K562 (cell line): Measurements from ENCODE around the gene HMGN3. TPM values are rescaled to one million over a fixed set of nuclear protein-coding genes. Genes with fewer than 3 reads are reported as not detected.

Experiments used
- ATF3 ChIP-seq, 2 experiments: fragments of 450-650 bp in 1 of 2; sonication (generic) in 1 of 2; formaldehyde crosslinking in 1 of 2; IDR thresholded peaks in 1 of 2; conservative IDR thresholded peaks in 1 of 2; 2 replicates each; pipeline versions ENCODE4 v1.6.1 to v1.8.1; 2016 to 2023; ENCODE audit warnings: mild to moderate bottlenecking in 2 of 2, moderate library complexity in 2 of 2, inconsistent platforms in 1 of 2, missing genetic modification reagents in 1 of 2
- DMBX1 ChIP-seq: fragments of 250-450 bp; sonication (Bioruptor Pico); IDR thresholded peaks from 2 replicates; pipeline ENCODE4 v1.8.0; 2022; ENCODE audit warnings: inconsistent platforms, mild to moderate bottlenecking, moderate library complexity, borderline replicate concordance
- FOSL1 ChIP-seq: fragments of 200-800 bp; sonication (Bioruptor generic); conservative IDR thresholded peaks from 2 replicates; pipeline ENCODE4 v1.6.1; 2016; ENCODE audit warnings: missing genetic modification characterization, missing compliant biosample characterization
- FOXJ3 ChIP-seq: sonication (generic); formaldehyde crosslinking; IDR thresholded peaks from 2 replicates; pipeline ENCODE4 v1.4.0; 2020; ENCODE audit warnings: mild to moderate bottlenecking, missing genetic modification reagents
- GABPB2 ChIP-seq: fragments of 250-450 bp; sonication (Bioruptor Pico); conservative IDR thresholded peaks from 2 replicates; pipeline ENCODE4 v1.5.1; 2021; ENCODE audit warnings: mild to moderate bottlenecking
- GMEB1 ChIP-seq: fragments of 250-450 bp; sonication (Bioruptor Pico); IDR thresholded peaks from 2 replicates; pipeline ENCODE4 v1.4.0; 2020; ENCODE audit warnings: mild to moderate bottlenecking
- HDAC2 ChIP-seq: fragments of 450-650 bp; IDR thresholded peaks from 2 replicates; pipeline ENCODE4 v1.6.1; 2016; ENCODE audit warnings: mild to moderate bottlenecking
- MAFG ChIP-seq: fragments of 450-650 bp; conservative IDR thresholded peaks from 2 replicates; pipeline ENCODE4 v1.6.1; 2016; ENCODE audit warnings: missing genetic modification characterization, missing compliant biosample characterization
- NELFE ChIP-seq: IDR thresholded peaks from 2 replicates; pipeline ENCODE4 v1.6.1; 2011; ENCODE audit warnings: mild to moderate bottlenecking; ENCODE audit not compliant: insufficient read depth, insufficient read length
- NONO ChIP-seq, 2 experiments: fragments of 200-400 bp in 1 of 2; fragments of 450-650 bp in 1 of 2; formaldehyde crosslinking in 1 of 2; IDR thresholded peaks; 2 replicates each; pipeline ENCODE4 v1.6.1; 2017; ENCODE audit warnings: low read depth in 2 of 2, mild to moderate bottlenecking in 2 of 2, moderate library complexity in 2 of 2, low read length in 1 of 2
- PHB2 ChIP-seq: fragments of 450-650 bp; IDR thresholded peaks from 2 replicates; pipeline ENCODE4 v1.6.1; 2017; ENCODE audit warnings: low read depth
- PHTF2 ChIP-seq: fragments of 250-450 bp; sonication (Bioruptor Pico); IDR thresholded peaks from 2 replicates; pipeline ENCODE4 v1.5.0; 2021; ENCODE audit warnings: mild to moderate bottlenecking
- TARDBP ChIP-seq: fragments of 450-650 bp; IDR thresholded peaks from 2 replicates; pipeline ENCODE4 v1.6.1; 2016
- THAP12 ChIP-seq: fragments of 250-450 bp; sonication (Bioruptor Pico); IDR thresholded peaks from 2 replicates; pipeline ENCODE4 v1.9.0; 2021; ENCODE audit warnings: mild to moderate bottlenecking, inconsistent platforms
- ZBTB5 ChIP-seq: fragments of 450-650 bp; IDR thresholded peaks from 2 replicates; pipeline ENCODE4 v1.6.1; 2017; ENCODE audit warnings: antibody characterized with exemption
- ZNF239 ChIP-seq: fragments of 250-450 bp; sonication (Bioruptor Pico); IDR thresholded peaks from 2 replicates; pipeline ENCODE4 v1.4.0; 2020; ENCODE audit warnings: mild to moderate bottlenecking
- ZNF395 ChIP-seq: fragments of 200-800 bp; sonication (Bioruptor generic); IDR thresholded peaks from 2 replicates; pipeline ENCODE4 v1.6.1; 2017; ENCODE audit warnings: missing genetic modification characterization, missing compliant biosample characterization
- ZNF551 ChIP-seq: fragments of 250-450 bp; sonication (Bioruptor Pico); IDR thresholded peaks from 2 replicates; pipeline ENCODE4 v1.5.0; 2021; ENCODE audit warnings: mild to moderate bottlenecking, moderate library complexity
- ZNF79 ChIP-seq: fragments of 250-450 bp; sonication (Bioruptor Pico); IDR thresholded peaks from 2 replicates; pipeline ENCODE4 v1.4.0; 2020; ENCODE audit warnings: low read depth, mild to moderate bottlenecking, moderate library complexity
- polyA plus RNA-seq, 8 experiments: library from polyadenylated mRNA; depleted of rRNA in 4 of 8; stranded (reverse) in 5 of 8; unstranded in 3 of 8; fragments of >200 nt; fragmentation: Nextera tagmentation in 2 of 8; fragmentation: Illumina TruSeq in 1 of 8; extraction: Ambion mirVana in 2 of 8; extraction: Trizol in 1 of 8; gene quantifications; 2 replicates each; pipeline versions ENCODE4 v1.2.1 to v1.2.3, GENCODE V29; 2011 to 2014; ENCODE audit warnings: inconsistent platforms in 1 of 8, missing spikeins in 1 of 8
- total RNA-seq, 7 experiments: library from RNA; depleted of rRNA in 6 of 7; stranded (reverse); fragments of >200 nt in 6 of 7; fragmentation: Illumina TruSeq in 2 of 7; extraction: Trizol in 2 of 7; gene quantifications; 2 replicates each; pipeline versions ENCODE4 v1.2.1 to v1.2.3, GENCODE V29; 2011 to 2021; ENCODE audit warnings: low replicate concordance in 1 of 7

Gene HMGN3
- total and polyA plus RNA-seq, 9 of the 15 experiments (the other 6 are each of a cell fraction or from before 2014, with no cell fraction given): 42.1 to 154 (median 88.1) TPM

GRCh38 chr6:79257381-79258205, 23.1 kb upstream of the HMGN3 start (continued):
- no peak; the same call in 1 of the 2 replicates for TF ChIP-seq ZNF395 (CRISPR knock-in tag)
- peak; percentile 83; the same call in 1 of the 2 replicates for TF ChIP-seq DMBX1 (CRISPR knock-in tag)
- TF ChIP-seq MAFG (tag): no peak
- no peak for TF ChIP-seq THAP12 (CRISPR knock-in tag)
- no peak for TF ChIP-seq NONO (IDR thresholded peaks at IDR 0.05; ENCODE audit: low read depth in 2 of 2, low read length in 1 of 2)
- TF ChIP-seq ZNF551: no peak
- no peak for TF ChIP-seq ZBTB5
- TF ChIP-seq FOXJ3 (CRISPR knock-in tag): no peak
- TF ChIP-seq ZNF79 (CRISPR knock-in tag): no peak
- no peak for TF ChIP-seq PHB2
- no peak for TF ChIP-seq PHTF2
- TF ChIP-seq GABPB2 (CRISPR knock-in tag): no peak
- TF ChIP-seq FOSL1 (tag): peak; percentile 76
- TF ChIP-seq GMEB1 (CRISPR knock-in tag): no peak
- TF ChIP-seq ATF3 (IDR thresholded peaks at IDR 0.05): no peak; the same call in 1 of the 2 replicates
- no peak for TF ChIP-seq ATF3 (CRISPR knock-in tag; conservative IDR thresholded peaks at IDR 0.05)
- TF ChIP-seq ZNF239 (CRISPR knock-in tag): no peak; the same call in 1 of the 2 replicates
- TF ChIP-seq TARDBP: no peak
- TF ChIP-seq HDAC2: no peak
- TF ChIP-seq NELFE: no peak
